ENCODE measurements around the gene MSN. TPM values are rescaled to one million over a fixed set of nuclear protein-coding genes. Genes with fewer than 3 reads are reported as not detected.
A peak's percentile ranks its signal among the peaks of the same experiment; 100 is the strongest.

The MSN gene
- polyA plus RNA-seq, 1 donor (not counting 4 experiments of a cell fraction or from before 2014, with no cell fraction given), result 421 TPM

- Histone ChIP-seq H3K36me3 (ENCODE audit: control insufficient read depth in 2 of 2, extremely low read depth in 1 of 2, insufficient read depth in 2 of 2, low read length in 2 of 2) (no peaks in the 10 kb centered on the region), H3K4me2 (ENCODE audit: control insufficient read depth, extremely low read depth, insufficient read depth, low read depth, low read length) (no peak overlapping the region), H2AFZ (ENCODE audit: control insufficient read depth, low read length) (no peak overlapping the region), H3K27ac (ENCODE audit: control insufficient read depth, insufficient read depth, low read length) (no peak overlapping the region), H3K27me3 (ENCODE audit: control insufficient read depth, extremely low read depth, insufficient read depth, low read length) (no peaks in the 10 kb centered on the region), H3K4me3 (ENCODE audit: control insufficient read depth in 2 of 3, extremely low read depth in 1 of 3, insufficient read depth in 2 of 3, low read depth in 1 of 3, low read length in 3 of 3) (no peak overlapping the region), H3K4me1 (ENCODE audit: control insufficient read depth, extremely low read depth, insufficient read depth, low read length) (peaks cover 12% of the 10 kb centered on the region), H3K9me3 (ENCODE audit: control insufficient read depth, low read depth, low read length) (no peaks in the 10 kb centered on the region), H3K79me2 (ENCODE audit: control insufficient read depth, insufficient read depth, low read length) (no peaks in the 10 kb centered on the region), H4K20me1 (ENCODE audit: control insufficient read depth, extremely low read depth, insufficient read depth, low read length) (no peaks in the 10 kb centered on the region), H3K9ac (ENCODE audit: control insufficient read depth, extremely low read depth, insufficient read depth, low read length) (no peak overlapping the region), H3K9me1 (ENCODE audit: control insufficient read depth, extremely low read depth, insufficient read depth, low read length) (no peaks in the 10 kb centered on the region)
- FAIRE-seq (no peak), DNase-seq (ENCODE audit: low read depth, low spot score) (no peak)
- dilution Hi-C loops (cut with MboI; ENCODE audit: extremely low pct_ligation_motif_present, low sequenced_read_pairs), result no loop called here
- TF ChIP-seq, protein P1, sequence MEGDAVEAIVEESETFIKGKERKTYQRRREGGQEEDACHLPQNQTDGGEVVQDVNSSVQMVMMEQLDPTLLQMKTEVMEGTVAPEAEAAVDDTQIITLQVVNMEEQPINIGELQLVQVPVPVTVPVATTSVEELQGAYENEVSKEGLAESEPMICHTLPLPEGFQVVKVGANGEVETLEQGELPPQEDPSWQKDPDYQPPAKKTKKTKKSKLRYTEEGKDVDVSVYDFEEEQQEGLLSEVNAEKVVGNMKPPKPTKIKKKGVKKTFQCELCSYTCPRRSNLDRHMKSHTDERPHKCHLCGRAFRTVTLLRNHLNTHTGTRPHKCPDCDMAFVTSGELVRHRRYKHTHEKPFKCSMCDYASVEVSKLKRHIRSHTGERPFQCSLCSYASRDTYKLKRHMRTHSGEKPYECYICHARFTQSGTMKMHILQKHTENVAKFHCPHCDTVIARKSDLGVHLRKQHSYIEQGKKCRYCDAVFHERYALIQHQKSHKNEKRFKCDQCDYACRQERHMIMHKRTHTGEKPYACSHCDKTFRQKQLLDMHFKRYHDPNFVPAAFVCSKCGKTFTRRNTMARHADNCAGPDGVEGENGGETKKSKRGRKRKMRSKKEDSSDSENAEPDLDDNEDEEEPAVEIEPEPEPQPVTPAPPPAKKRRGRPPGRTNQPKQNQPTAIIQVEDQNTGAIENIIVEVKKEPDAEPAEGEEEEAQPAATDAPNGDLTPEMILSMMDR (optimal IDR thresholded peaks at IDR 0.05 in 1 of 3, IDR thresholded peaks at IDR 0.05 in 1 of 3, conservative IDR thresholded peaks at IDR 0.05 in 1 of 3; ENCODE audit: extremely low read depth in 1 of 3, insufficient read depth in 2 of 3, low read length in 3 of 3), result peak in 1 of 3 experiments; percentile 34
- TF ChIP-seq EZH2 (IDR thresholded peaks at IDR 0.05; ENCODE audit: low read length), result no peak
Measured at GRCh38 chrX:65745992-65746391, 78.5 kb downstream of the MSN start.

DNA sequence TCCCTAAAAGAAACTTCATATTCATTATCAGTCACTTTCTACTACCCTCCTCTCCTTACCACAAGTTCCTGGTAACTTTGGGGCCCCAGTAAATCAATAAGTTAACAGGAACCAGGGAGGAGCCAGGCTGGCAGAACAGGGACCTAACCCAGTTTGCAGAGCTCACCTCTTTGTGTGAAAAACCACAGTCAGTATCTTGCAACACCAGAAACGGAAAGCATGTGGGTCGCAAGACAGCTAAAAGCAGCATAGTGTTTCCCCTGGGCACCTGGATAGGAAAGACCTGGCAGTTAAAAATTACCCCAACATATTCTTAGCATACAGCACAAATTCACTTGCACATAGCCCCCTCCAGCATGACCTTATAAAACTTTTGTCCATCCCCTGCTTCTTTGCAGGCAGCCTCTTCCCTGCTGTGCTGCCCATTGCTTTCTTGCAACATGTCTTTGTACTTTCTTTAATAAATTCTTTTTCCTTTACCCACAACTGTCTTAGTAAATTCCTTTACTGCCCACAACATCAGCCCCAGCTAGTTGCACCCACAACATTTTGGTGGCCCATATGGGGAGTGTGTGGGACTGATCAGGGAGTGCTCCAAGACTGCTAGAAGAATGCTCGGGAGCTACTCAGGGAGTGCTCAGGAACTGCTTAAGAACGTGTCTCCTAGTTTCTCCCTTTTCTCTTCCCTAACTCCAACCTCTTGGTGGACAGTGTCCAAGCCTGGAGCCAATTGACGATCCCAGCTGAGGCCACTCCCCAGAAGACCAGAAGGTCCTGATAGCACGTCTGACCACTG lies 83.4 kb downstream of the MSN start:
- dilution Hi-C loops (cut with MboI; ENCODE audit: extremely low pct_ligation_motif_present, low sequenced_read_pairs), result no loop called here
- TF ChIP-seq, protein P1 (optimal IDR thresholded peaks at IDR 0.05 in 1 of 3, IDR thresholded peaks at IDR 0.05 in 1 of 3, conservative IDR thresholded peaks at IDR 0.05 in 1 of 3; ENCODE audit: extremely low read depth in 1 of 3, insufficient read depth in 2 of 3, low read length in 3 of 3), result no peak
- no peak for TF ChIP-seq EZH2 (IDR thresholded peaks at IDR 0.05; ENCODE audit: low read length)

More for the DNA sequence above, 83.4 kb downstream of the MSN start:
- H3K9me1 ChIP-seq (ENCODE audit: control insufficient read depth, extremely low read depth, insufficient read depth, low read length), result no peaks in the 10 kb centered on the region
- FAIRE-seq, result no peak
- H3K27me3 ChIP-seq (ENCODE audit: control insufficient read depth, extremely low read depth, insufficient read depth, low read length), result no peaks in the 10 kb centered on the region
- H2AFZ ChIP-seq (ENCODE audit: control insufficient read depth, low read length), result no peak overlapping the region
- no peak for DNase-seq (ENCODE audit: low read depth, low spot score)
- H3K9ac ChIP-seq (ENCODE audit: control insufficient read depth, extremely low read depth, insufficient read depth, low read length), result no peak overlapping the region
- peaks cover 4% of the 10 kb centered on the region for H3K4me1 ChIP-seq (ENCODE audit: control insufficient read depth, extremely low read depth, insufficient read depth, low read length)
- no peak overlapping the region for H3K27ac ChIP-seq (ENCODE audit: control insufficient read depth, insufficient read depth, low read length)
- H4K20me1 ChIP-seq (ENCODE audit: control insufficient read depth, extremely low read depth, insufficient read depth, low read length), result no peaks in the 10 kb centered on the region
- no peaks in the 10 kb centered on the region for H3K36me3 ChIP-seq (ENCODE audit: control insufficient read depth in 2 of 2, extremely low read depth in 1 of 2, insufficient read depth in 2 of 2, low read length in 2 of 2)
- no peaks in the 10 kb centered on the region for H3K9me3 ChIP-seq (ENCODE audit: control insufficient read depth, low read depth, low read length)
- H3K79me2 ChIP-seq (ENCODE audit: control insufficient read depth, insufficient read depth, low read length), result no peaks in the 10 kb centered on the region
- no peak overlapping the region for H3K4me3 ChIP-seq (ENCODE audit: control insufficient read depth in 2 of 3, extremely low read depth in 1 of 3, insufficient read depth in 2 of 3, low read depth in 1 of 3, low read length in 3 of 3)
- H3K4me2 ChIP-seq (ENCODE audit: control insufficient read depth, extremely low read depth, insufficient read depth, low read depth, low read length), result no peak overlapping the region

Data from keratinocyte (primary cell).